Kidney (tissue), 14 donors: Measurements from ENCODE around the gene ADORA3. TPM values are rescaled to one million over a fixed set of nuclear protein-coding genes. Genes with fewer than 3 reads are reported as not detected.

Experiments used
- DNase-seq, 5 donors: peaks; one replicate each; pipeline ENCODE4 v3.0.0-alpha.2; 2013 to 2020
- FAIRE-seq: peaks from 2 replicates; lab custom pipeline; 2012; peaks lifted over from hg19 to GRCh38; lab: Jason Lieb, UNC
- H3K27ac ChIP-seq, 2 donors: one replicate each; pipeline ENCODE4 v1.7.0; 2013; ENCODE audit warnings: low read depth in 2 of 2, low read length in 2 of 2, inconsistent platforms in 1 of 2
- H3K27me3 ChIP-seq: one replicate; pipeline ENCODE4 v1.7.1; 2013; ENCODE audit warnings: low read length, inconsistent platforms; ENCODE audit not compliant: control insufficient read depth, insufficient read depth
- H3K36me3 ChIP-seq, 3 donors: one replicate each; pipeline versions ENCODE4 v1.7.0 to v1.7.1; 2013; ENCODE audit warnings: low read length in 3 of 3, control low read depth in 1 of 3, inconsistent platforms in 1 of 3; ENCODE audit not compliant: insufficient read depth in 3 of 3, control insufficient read depth in 2 of 3
- H3K4me1 ChIP-seq, 3 donors: one replicate each; pipeline versions ENCODE4 v1.7.0 to v1.7.1; 2013; ENCODE audit warnings: low read length in 3 of 3, inconsistent platforms in 1 of 3, low read depth in 1 of 3; ENCODE audit not compliant: control insufficient read depth in 2 of 3, insufficient read depth in 2 of 3
- H3K4me3 ChIP-seq, 3 donors: one replicate each; pipeline versions ENCODE4 v1.7.0 to v1.8.1; 2013; ENCODE audit warnings: low read length in 3 of 3, control low read depth in 1 of 3, inconsistent platforms in 1 of 3
- H3K9ac ChIP-seq, 3 donors: one replicate each; pipeline versions ENCODE4 v1.7.0 to v1.7.1; 2013; ENCODE audit warnings: low read length in 3 of 3, control low read depth in 1 of 3, inconsistent platforms in 1 of 3
- H3K9me3 ChIP-seq, 3 donors: one replicate each; pipeline versions ENCODE4 v1.7.0 to v1.7.1; 2013; ENCODE audit warnings: low read length in 3 of 3, control low read depth in 1 of 3, inconsistent platforms in 1 of 3; ENCODE audit not compliant: control insufficient read depth in 2 of 3, insufficient read depth in 1 of 3
- CTCF ChIP-seq: IDR thresholded peaks from 3 replicates; pipeline ENCODE4 v1.5.1; 2012; ENCODE audit warnings: mild to moderate bottlenecking, moderate library complexity, borderline replicate concordance; ENCODE audit not compliant: insufficient read depth; ENCODE audit errors: extremely low read depth
- intact Hi-C: fragments of 100-400 bp; cut with DNase I; formaldehyde crosslinking; loops from one replicate; pipeline ENCODE4 v1.11.1; 2022
- polyA plus RNA-seq: library from polyadenylated mRNA; stranded (reverse); fragments of 350-450 nt; fragmentation: Illumina TruSeq; extraction: RNeasy Lipid Tissue Mini Kit (QIAGEN cat#74804); gene quantifications from one replicate; pipeline ENCODE4 v1.2.3, GENCODE V29; 2014; ENCODE audit warnings: low read depth, low replicate concordance; ENCODE audit not compliant: insufficient read depth
- total RNA-seq: library from RNA; stranded (reverse); fragmentation: NEBNext Ultra II Directional; extraction: Animal tissue kit (Norgen Biotek cat#: 25700); gene quantifications from one replicate; pipeline ENCODE4 v1.2.1, GENCODE V29; 2021
- donor health status: control.
- donor health status: control.
- donor health status: control.
- donor health status: control.
- donor health status: control.
- donor health status: DM: yes; HTN: yes; CAD: no.
- donor health status: Normal renal cell carcinoma (clear cell type).

The ADORA3 gene
- total and polyA plus RNA-seq, 2 donors from 2014 or later, result 3.1 to 10.8 TPM

DNA sequence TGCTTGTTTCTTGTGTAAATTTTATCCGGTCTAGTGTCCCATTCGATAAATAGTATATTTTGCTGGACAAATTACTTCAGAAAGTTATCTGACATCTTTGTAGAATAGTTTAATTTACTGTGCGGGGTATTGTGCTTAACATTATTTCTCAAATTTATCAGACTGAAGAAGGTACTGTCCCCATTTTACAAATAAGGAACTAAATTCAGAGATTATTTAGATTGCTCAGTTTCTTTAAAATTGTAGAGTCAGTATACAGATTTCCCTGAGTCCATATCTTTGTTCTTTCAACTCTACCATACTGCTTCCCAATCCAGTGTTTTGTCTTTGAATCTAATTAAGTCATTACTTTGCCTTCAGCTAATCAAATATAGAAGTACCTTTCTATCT is 47.8 kb downstream of the ADORA3 start:
- Histone ChIP-seq H3K27ac (no peak overlapping the region), H3K9ac (no peak overlapping the region), H3K27me3 (no peaks in the 10 kb centered on the region), H3K9me3 (no peaks in the 10 kb centered on the region), H3K4me3 (no peak overlapping the region), H3K36me3 (peaks cover 14 to 39% (median 19%) of the 10 kb centered on the region in 3 donors), H3K4me1 (peaks cover 0 to 4% (median 0%) of the 10 kb centered on the region in 3 donors)
- FAIRE-seq, result no peak
- DNase-seq, result no peak
- no peak for TF ChIP-seq CTCF
- intact Hi-C loops, result no loop called here

GRCh38 chr1:111454859-111455641 is 48.4 kb downstream of the ADORA3 start:
- FAIRE-seq (no peak), DNase-seq (no peak)
- peaks cover 14 to 39% (median 18%) of the 10 kb centered on the region in 3 donors for H3K36me3 ChIP-seq
- peaks cover 2 to 5% (median 4%) of the 10 kb centered on the region in 3 donors for H3K4me1 ChIP-seq
- no peak overlapping the region for H3K9ac ChIP-seq
- intact Hi-C loops, result no loop called here
- no peak overlapping the region for H3K4me3 ChIP-seq
- H3K9me3 ChIP-seq, result no peaks in the 10 kb centered on the region
- H3K27me3 ChIP-seq, result no peaks in the 10 kb centered on the region
- no peak overlapping the region for H3K27ac ChIP-seq
- no peak for TF ChIP-seq CTCF

GRCh38 chr1:111453706-111454105 is 49.7 kb downstream of the ADORA3 start:
- H3K36me3 ChIP-seq, result peaks cover 10 to 31% (median 13%) of the 10 kb centered on the region in 3 donors
- no peaks in the 10 kb centered on the region for H3K9me3 ChIP-seq
- no peak for TF ChIP-seq CTCF
- no peak overlapping the region for H3K9ac ChIP-seq
- H3K4me3 ChIP-seq, result no peak overlapping the region
- H3K4me1 ChIP-seq, result peaks cover 3 to 7% (median 5%) of the 10 kb centered on the region in 3 donors
- H3K27me3 ChIP-seq, result no peaks in the 10 kb centered on the region
- FAIRE-seq (no peak), DNase-seq (no peak)
- intact Hi-C loops, result no loop called here
- no peak overlapping the region for H3K27ac ChIP-seq
